ENCODE data around the gene RGMA. TPM values are rescaled to one million over a fixed set of nuclear protein-coding genes. Genes with fewer than 3 reads are reported as not detected.

The RGMA gene
- total RNA-seq, 2 experiments from 2014 or later = not detected

GRCh38 chr15:93059442-93059841, 29.6 kb downstream of the RGMA start:
- intact Hi-C loops (cut with micrococcal nuclease; ENCODE audit: unreplicated experiment) = no loop called here
- Histone ChIP-seq H3K9me2 (ENCODE audit: insufficient read depth, low read length) (no peaks in the 10 kb centered on the region), H3K4me2 (ENCODE audit: low read length) (no peak overlapping the region), H3K4me1 (ENCODE audit: insufficient read depth, low read length, poor library complexity, severe bottlenecking) (no peaks in the 10 kb centered on the region), H3K27ac (ENCODE audit: low read depth, low read length, poor library complexity, severe bottlenecking) (no peak overlapping the region), H3K9me3 (ENCODE audit: low read length) (no peaks in the 10 kb centered on the region), H3K4me3 (ENCODE audit: low read depth, low read length, poor library complexity, severe bottlenecking) (no peak overlapping the region), H4K20me1 (ENCODE audit: insufficient read depth, low read length) (no peaks in the 10 kb centered on the region), H3K79me2 (ENCODE audit: insufficient read depth, low read depth, low read length) (no peaks in the 10 kb centered on the region), H3K36me3 (ENCODE audit: insufficient read depth, low read length) (no peaks in the 10 kb centered on the region), H2AFZ (ENCODE audit: low read length) (no peak overlapping the region)
- TF ChIP-seq CTCF (conservative IDR thresholded peaks at IDR 0.05; ENCODE audit: low read length) (no peak), EZH2phosphoT487 (IDR thresholded peaks at IDR 0.05; ENCODE audit: borderline replicate concordance, low read depth, low read length) (no peak)
- CTCF ChIA-PET (ENCODE audit: unreplicated experiment) = no interaction called here
- no peak for DNase-seq (ENCODE audit: low spot score)
- no TSS peak for BruUV-seq (replicated peaks)
- POLR2A ChIA-PET = interaction anchor here (1.3 kb wide), 1 partner anchor 31 kb away, joined by 3 read pairs; no protein-coding TSS in a partner anchor

GRCh38 chr15:93058904-93059427, 30.0 kb downstream of the RGMA start:
- ChIA-PET POLR2A (interaction anchor here (0.6 to 1.3 kb wide), 2 partner anchors 25 to 31 kb away, joined by 3 read pairs; no protein-coding TSS in a partner anchor), CTCF (ENCODE audit: unreplicated experiment) (no interaction called here)
- no peaks in the 10 kb centered on the region for H3K4me1 ChIP-seq (ENCODE audit: insufficient read depth, low read length, poor library complexity, severe bottlenecking)
- no peak overlapping the region for H2AFZ ChIP-seq (ENCODE audit: low read length)
- H4K20me1 ChIP-seq (ENCODE audit: insufficient read depth, low read length) = no peaks in the 10 kb centered on the region
- no peaks in the 10 kb centered on the region for H3K9me2 ChIP-seq (ENCODE audit: insufficient read depth, low read length)
- H3K4me2 ChIP-seq (ENCODE audit: low read length) = no peak overlapping the region
- H3K79me2 ChIP-seq (ENCODE audit: insufficient read depth, low read depth, low read length) = no peaks in the 10 kb centered on the region
- no peak overlapping the region for H3K27ac ChIP-seq (ENCODE audit: low read depth, low read length, poor library complexity, severe bottlenecking)
- BruUV-seq (replicated peaks) = no TSS peak
- no peak overlapping the region for H3K4me3 ChIP-seq (ENCODE audit: low read depth, low read length, poor library complexity, severe bottlenecking)
- TF ChIP-seq CTCF (conservative IDR thresholded peaks at IDR 0.05; ENCODE audit: low read length) (no peak), EZH2phosphoT487 (IDR thresholded peaks at IDR 0.05; ENCODE audit: borderline replicate concordance, low read depth, low read length) (no peak)
- no peak for DNase-seq (ENCODE audit: low spot score)
- intact Hi-C loops (cut with micrococcal nuclease; ENCODE audit: unreplicated experiment) = no loop called here
- no peaks in the 10 kb centered on the region for H3K9me3 ChIP-seq (ENCODE audit: low read length)
- H3K36me3 ChIP-seq (ENCODE audit: insufficient read depth, low read length) = no peaks in the 10 kb centered on the region

GRCh38 chr15:93058128-93058527, 30.9 kb downstream of the RGMA start:
- no peak overlapping the region for H3K27ac ChIP-seq (ENCODE audit: low read depth, low read length, poor library complexity, severe bottlenecking)
- H3K9me2 ChIP-seq (ENCODE audit: insufficient read depth, low read length) = no peaks in the 10 kb centered on the region
- H3K36me3 ChIP-seq (ENCODE audit: insufficient read depth, low read length) = no peaks in the 10 kb centered on the region
- H3K4me1 ChIP-seq (ENCODE audit: insufficient read depth, low read length, poor library complexity, severe bottlenecking) = no peaks in the 10 kb centered on the region
- TF ChIP-seq EZH2phosphoT487 (IDR thresholded peaks at IDR 0.05; ENCODE audit: borderline replicate concordance, low read depth, low read length) (no peak), CTCF (conservative IDR thresholded peaks at IDR 0.05; ENCODE audit: low read length) (no peak)
- intact Hi-C loops (cut with micrococcal nuclease; ENCODE audit: unreplicated experiment) = no loop called here
- H3K79me2 ChIP-seq (ENCODE audit: insufficient read depth, low read depth, low read length) = no peaks in the 10 kb centered on the region
- H3K4me3 ChIP-seq (ENCODE audit: low read depth, low read length, poor library complexity, severe bottlenecking) = no peak overlapping the region
- no peaks in the 10 kb centered on the region for H4K20me1 ChIP-seq (ENCODE audit: insufficient read depth, low read length)
- no peak overlapping the region for H3K4me2 ChIP-seq (ENCODE audit: low read length)
- H2AFZ ChIP-seq (ENCODE audit: low read length) = no peak overlapping the region
- no peak for DNase-seq (ENCODE audit: low spot score)
- POLR2A ChIA-PET = interaction anchor here (0.6 kb wide), 1 partner anchor 44 kb away, joined by 3 read pairs; no protein-coding TSS in a partner anchor
- CTCF ChIA-PET (ENCODE audit: unreplicated experiment) = interaction anchor here (0.6 kb wide), 1 partner anchor 17 kb away, joined by 3 read pairs; no protein-coding TSS in a partner anchor
- H3K9me3 ChIP-seq (ENCODE audit: low read length) = no peaks in the 10 kb centered on the region
- BruUV-seq (replicated peaks) = no TSS peak

All from OCI-LY7 (cell line).